B cell (primary cell): ENCODE data around the gene UBAC2. TPM values are rescaled to one million over a fixed set of nuclear protein-coding genes. Genes with fewer than 3 reads are reported as not detected.
A peak's percentile ranks its signal among the peaks of the same experiment; 100 is the strongest.

Source experiments
- ATAC-seq: fragments of 200-7000 bp; cut with Tn5 transposase; one replicate; pipeline ENCODE4 v1.10.0; 2021; ENCODE audit warnings: low read depth, mild to moderate bottlenecking, moderate number of reproducible peaks, moderate library complexity
- CTCF ChIA-PET: fragments of 350-600 bp; sonication (Branson Sonifier 250); formaldehyde crosslinking; loops from one replicate; lab custom pipeline; 2021; ENCODE audit warnings: antibody characterized with exemption, inconsistent platforms; lab: Charles Lee
- POLR2A ChIA-PET: fragments of 350-600 bp; sonication (Branson Sonifier 250); formaldehyde crosslinking; loops from one replicate; lab custom pipeline; 2021; ENCODE audit warnings: antibody characterized with exemption; lab: Charles Lee
- DNase-seq: peaks from one replicate; pipeline ENCODE4 v3.0.0; 2013
- H2AFZ ChIP-seq: 2 replicates; pipeline ENCODE4 v1.6.1; 2012; ENCODE audit warnings: mild to moderate bottlenecking, low read depth, low read length; ENCODE audit not compliant: insufficient read depth, poor library complexity, severe bottlenecking
- H3K27ac ChIP-seq, 2 donors: 1 replicate in 1 of 2; 2 replicates in 1 of 2; pipeline ENCODE4 v1.5.1; 2012 to 2013; ENCODE audit warnings: low read length in 2 of 2, mild to moderate bottlenecking in 2 of 2, moderate library complexity in 1 of 2
- H3K27me3 ChIP-seq, 4 experiments: fragments of 200-600 bp in 1 of 4; sonication (generic) in 1 of 4; replicated peaks in 1 of 4; 1 replicate in 2 of 4; 2 replicates in 2 of 4; pipeline versions ENCODE4 v1.6.1 to v1.7.0; 2013 to 2016; ENCODE audit warnings: low read length in 3 of 4, mild to moderate bottlenecking in 2 of 4, mixed read lengths in 1 of 4, moderate library complexity in 1 of 4; ENCODE audit not compliant: insufficient read depth in 4 of 4, control insufficient read depth in 3 of 4; ENCODE audit errors: control extremely low read depth in 1 of 4
- H3K36me3 ChIP-seq, 2 experiments: replicated peaks in 1 of 2; 1 replicate in 1 of 2; 2 replicates in 1 of 2; pipeline versions ENCODE4 v1.6.1 to v1.7.1; 2013; ENCODE audit warnings: low read length in 1 of 2; ENCODE audit not compliant: insufficient read depth in 2 of 2, control insufficient read depth in 1 of 2; ENCODE audit errors: control extremely low read depth in 1 of 2, extremely low read depth in 1 of 2
- H3K4me1 ChIP-seq, 2 donors: fragments of 200-600 bp in 1 of 2; sonication (generic) in 1 of 2; 1 replicate in 1 of 2; 2 replicates in 1 of 2; pipeline versions ENCODE4 v1.5.1 to v1.6.1; 2013 to 2017; ENCODE audit warnings: low read length in 2 of 2; ENCODE audit not compliant: control insufficient read depth in 2 of 2, insufficient read depth in 2 of 2
- H3K4me2 ChIP-seq: replicated peaks from 2 replicates; pipeline ENCODE3; 2012; ENCODE audit warnings: mild to moderate bottlenecking, low read depth, low read length; ENCODE audit not compliant: poor library complexity, severe bottlenecking
- H3K4me3 ChIP-seq, 5 experiments: fragments of 200-600 bp in 1 of 5; sonication (generic) in 1 of 5; 1 replicate in 3 of 5; 2 replicates in 2 of 5; pipeline versions ENCODE4 v1.5.1 to v1.7.0; 2011 to 2016; ENCODE audit warnings: low read length in 4 of 5, mild to moderate bottlenecking in 4 of 5, low read depth in 2 of 5, control low read depth in 1 of 5, moderate library complexity in 1 of 5; ENCODE audit not compliant: insufficient read depth in 1 of 5; ENCODE audit errors: control extremely low read depth in 1 of 5, extremely low read depth in 1 of 5
- H3K79me2 ChIP-seq: fragments of 200-600 bp; sonication (generic); one replicate; pipeline ENCODE4 v1.6.0; 2016; ENCODE audit warnings: low read length; ENCODE audit not compliant: control insufficient read depth, insufficient read depth
- H3K9ac ChIP-seq: fragments of 200-600 bp; sonication (generic); 2 replicates; pipeline ENCODE4 v1.6.1; 2017; ENCODE audit warnings: mild to moderate bottlenecking, low read length, moderate library complexity
- H3K9me3 ChIP-seq, 3 donors: one replicate each; pipeline versions ENCODE4 v1.6.1 to v1.7.1; 2013; ENCODE audit warnings: low read length in 2 of 3; ENCODE audit not compliant: control insufficient read depth in 2 of 3, insufficient read depth in 1 of 3; ENCODE audit errors: control extremely low read depth in 1 of 3
- H4K20me1 ChIP-seq: 2 replicates; pipeline ENCODE4 v1.6.0; 2012; ENCODE audit warnings: mild to moderate bottlenecking, low read length; ENCODE audit not compliant: insufficient read depth, control insufficient read depth, poor library complexity, severe bottlenecking
- H3K27ac Mint-ChIP-seq: one replicate; pipeline ENCODE4 v1.8.0; 2021; ENCODE audit warnings: mixed read lengths
- H3K27me3 Mint-ChIP-seq: one replicate; pipeline ENCODE4 v1.8.0; 2021; ENCODE audit warnings: mixed read lengths
- H3K4me1 Mint-ChIP-seq: one replicate; pipeline ENCODE4 v1.8.0; 2021; ENCODE audit warnings: mixed read lengths
- H3K4me3 Mint-ChIP-seq: one replicate; pipeline ENCODE4 v1.8.0; 2021; ENCODE audit warnings: mixed read lengths
- H3K9me3 Mint-ChIP-seq: one replicate; pipeline ENCODE4 v1.8.0; 2022; ENCODE audit warnings: mixed read lengths; ENCODE audit not compliant: insufficient read depth
- CTCF ChIP-seq: fragments of 200-600 bp; IDR thresholded peaks from one replicate; pipeline ENCODE4 v1.8.0; 2022; ENCODE audit warnings: antibody characterized with exemption, mild to moderate bottlenecking
- EZH2 ChIP-seq: IDR thresholded peaks from 2 replicates; pipeline ENCODE4 v1.6.1; 2012; ENCODE audit warnings: borderline replicate concordance, low read depth, mild to moderate bottlenecking, moderate library complexity, low read length; ENCODE audit not compliant: insufficient read depth, poor library complexity, severe bottlenecking
- WGBS: methylation state at CpG from one replicate; pipeline ENCODE4 v1.1.5; 2013; ENCODE audit warnings: missing lambda C conversion rate; ENCODE audit not compliant: insufficient coverage; 5-methylcytosine and 5-hydroxymethylcytosine counted together
- intact Hi-C: fragments of 100-400 bp; cut with micrococcal nuclease; formaldehyde crosslinking; loops from one replicate; pipeline ENCODE4 v1.10.0; 2022
- polyA plus RNA-seq: library from polyadenylated mRNA; depleted of rRNA; stranded (reverse); fragments of >200 nt; gene quantifications from 2 replicates; pipeline ENCODE4 v1.2.3, GENCODE V29; 2012
- total RNA-seq, 2 donors: library from RNA; stranded (reverse); fragments of 120-200 nt in 1 of 2; gene quantifications; 1 replicate in 1 of 2; 2 replicates in 1 of 2; pipeline versions ENCODE4 v1.2.3 to v1.2.4, GENCODE V29; 2013 to 2022

UBAC2 gene
- total and polyA plus RNA-seq, 2 donors (not counting 1 experiment from before 2014, with no cell fraction given): 56.3 to 60.8 TPM

DNA sequence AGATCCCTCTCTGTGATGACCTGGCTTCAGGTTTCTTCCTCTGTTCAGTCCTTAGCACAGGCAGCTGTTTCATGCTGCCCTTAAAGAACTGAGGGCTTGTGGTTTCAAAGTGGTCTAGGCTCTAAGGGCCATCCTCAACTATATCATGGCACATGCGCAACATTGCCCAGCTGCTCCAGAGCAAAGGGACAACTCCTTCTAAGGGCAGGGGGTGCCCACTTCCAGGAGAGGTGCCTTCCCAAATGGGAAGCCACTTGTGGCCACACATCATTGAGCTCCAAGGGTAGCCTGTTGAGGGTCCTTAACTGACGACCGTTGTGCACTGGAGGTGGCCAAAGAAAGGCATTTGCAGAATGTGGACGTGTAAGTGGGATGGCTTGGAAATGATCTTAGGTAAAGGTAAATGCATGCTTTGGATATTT is 99.3 kb downstream of the UBAC2 start:
- H3K4me1 ChIP-seq: peaks cover 91 to 97% of the 10 kb centered on the region in 2 donors
- peaks cover 0 to 62% of the 10 kb centered on the region in 2 experiments for H3K36me3 ChIP-seq
- H3K9me3 ChIP-seq: no peaks in the 10 kb centered on the region
- peak overlapping the region; percentile 14 for H3K9ac ChIP-seq
- H3K27ac Mint-ChIP-seq: peak overlapping the region; percentile 80
- peak; percentile 28 for ATAC-seq
- intact Hi-C loops: loop anchor here (10.0 kb wide), 1 partner anchor 135 kb away; no protein-coding TSS in a partner anchor
- H3K4me3 ChIP-seq: peak overlapping the region in 2 of 5 experiments; percentile 13 to 34
- H4K20me1 ChIP-seq: no peaks in the 10 kb centered on the region
- WGBS: 55% methylated on average over 4 of the region's 4 CpGs
- no peaks in the 10 kb centered on the region for H3K9me3 Mint-ChIP-seq
- H3K27me3 Mint-ChIP-seq: no peaks in the 10 kb centered on the region
- H3K27ac ChIP-seq: peak overlapping the region; percentile 41 to 61
- POLR2A ChIA-PET: interaction anchor here (1.0 to 1.5 kb wide), 3 partner anchors 11 to 30 kb away, joined by 3 to 5 read pairs (median 3); no protein-coding TSS in a partner anchor
- no peak for DNase-seq
- H2AFZ ChIP-seq: no peak overlapping the region
- H3K79me2 ChIP-seq: peaks cover 96% of the 10 kb centered on the region
- TF ChIP-seq CTCF: no peak
- no peak for TF ChIP-seq EZH2
- peaks cover 87% of the 10 kb centered on the region for H3K4me1 Mint-ChIP-seq
- peak overlapping the region; percentile 67 for H3K4me2 ChIP-seq
- no peaks in the 10 kb centered on the region for H3K27me3 ChIP-seq
- CTCF ChIA-PET: interaction anchor here (0.6 to 13.9 kb wide), 8 partner anchors 17 to 136 kb away, joined by 3 to 206 read pairs (median 7); no protein-coding TSS in a partner anchor
- peak overlapping the region; percentile 82 for H3K4me3 Mint-ChIP-seq
